Measurements from ENCODE around the gene HOXA10. TPM values are rescaled to one million over a fixed set of nuclear protein-coding genes. Genes with fewer than 3 reads are reported as not detected.

HOXA10 gene
- total and polyA plus RNA-seq, 2 donors (not counting 1 experiment from before 2014, with no cell fraction given) = 0.17 to 1.00 TPM

DNA sequence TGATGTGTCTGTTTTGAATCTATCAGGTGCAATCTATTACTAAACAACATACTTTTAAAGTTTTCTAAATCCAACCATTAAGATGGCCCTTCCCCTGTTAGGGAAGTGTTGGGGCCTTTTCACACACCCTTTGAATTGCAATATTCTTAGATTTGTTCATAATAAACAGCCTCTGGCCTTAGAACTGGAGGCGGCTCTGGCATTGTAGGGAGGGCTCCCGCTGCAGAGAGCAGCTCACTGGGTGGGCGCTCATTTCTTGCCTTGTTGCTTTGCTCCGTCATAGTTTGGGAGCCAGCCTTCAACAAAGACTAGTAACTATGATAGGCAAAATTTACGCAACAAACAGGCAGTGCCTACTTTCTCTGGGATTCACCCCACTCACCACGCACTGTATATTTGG, 4.2 kb upstream of the HOXA10 start:
- Histone ChIP-seq H3K27me3 (ENCODE audit: control insufficient read depth, insufficient read depth, low read length) (peaks cover 51% of the 10 kb centered on the region), H4K20me1 (ENCODE audit: control insufficient read depth, extremely low read depth, insufficient read depth, low read length) (no peaks in the 10 kb centered on the region), H3K4me3 (replicated peaks in 1 of 4; ENCODE audit: control extremely low read depth in 1 of 4, insufficient read depth in 1 of 4, low read depth in 3 of 4, low read length in 4 of 4) (no peak overlapping the region), H2AFZ (ENCODE audit: low read length) (no peak overlapping the region), H3K36me3 (ENCODE audit: control insufficient read depth, insufficient read depth, low read length) (no peaks in the 10 kb centered on the region), H3K27ac (ENCODE audit: insufficient read depth, low read length) (no peak overlapping the region), H3K9me3 (ENCODE audit: control insufficient read depth, insufficient read depth, low read depth, low read length) (no peaks in the 10 kb centered on the region), H3K4me1 (ENCODE audit: control insufficient read depth, extremely low read depth, insufficient read depth, low read length) (no peaks in the 10 kb centered on the region), H3K79me2 (ENCODE audit: control insufficient read depth, insufficient read depth, low read length) (no peaks in the 10 kb centered on the region), H3K9ac (ENCODE audit: insufficient read depth, low read length) (no peak overlapping the region), H3K4me2 (ENCODE audit: extremely low read depth, insufficient read depth, low read length) (no peak overlapping the region)
- no peak for DNase-seq (ENCODE audit: low read depth in 2 of 2)
- TF ChIP-seq EZH2 (IDR thresholded peaks at IDR 0.05; ENCODE audit: low read length, missing control alignments) = no peak
- TF ChIP-seq, protein P1, sequence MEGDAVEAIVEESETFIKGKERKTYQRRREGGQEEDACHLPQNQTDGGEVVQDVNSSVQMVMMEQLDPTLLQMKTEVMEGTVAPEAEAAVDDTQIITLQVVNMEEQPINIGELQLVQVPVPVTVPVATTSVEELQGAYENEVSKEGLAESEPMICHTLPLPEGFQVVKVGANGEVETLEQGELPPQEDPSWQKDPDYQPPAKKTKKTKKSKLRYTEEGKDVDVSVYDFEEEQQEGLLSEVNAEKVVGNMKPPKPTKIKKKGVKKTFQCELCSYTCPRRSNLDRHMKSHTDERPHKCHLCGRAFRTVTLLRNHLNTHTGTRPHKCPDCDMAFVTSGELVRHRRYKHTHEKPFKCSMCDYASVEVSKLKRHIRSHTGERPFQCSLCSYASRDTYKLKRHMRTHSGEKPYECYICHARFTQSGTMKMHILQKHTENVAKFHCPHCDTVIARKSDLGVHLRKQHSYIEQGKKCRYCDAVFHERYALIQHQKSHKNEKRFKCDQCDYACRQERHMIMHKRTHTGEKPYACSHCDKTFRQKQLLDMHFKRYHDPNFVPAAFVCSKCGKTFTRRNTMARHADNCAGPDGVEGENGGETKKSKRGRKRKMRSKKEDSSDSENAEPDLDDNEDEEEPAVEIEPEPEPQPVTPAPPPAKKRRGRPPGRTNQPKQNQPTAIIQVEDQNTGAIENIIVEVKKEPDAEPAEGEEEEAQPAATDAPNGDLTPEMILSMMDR (conservative IDR thresholded peaks at IDR 0.05 in 1 of 2, IDR thresholded peaks at IDR 0.05 in 1 of 2; ENCODE audit: low read depth in 1 of 2, low read length in 2 of 2) = no peak

DNA sequence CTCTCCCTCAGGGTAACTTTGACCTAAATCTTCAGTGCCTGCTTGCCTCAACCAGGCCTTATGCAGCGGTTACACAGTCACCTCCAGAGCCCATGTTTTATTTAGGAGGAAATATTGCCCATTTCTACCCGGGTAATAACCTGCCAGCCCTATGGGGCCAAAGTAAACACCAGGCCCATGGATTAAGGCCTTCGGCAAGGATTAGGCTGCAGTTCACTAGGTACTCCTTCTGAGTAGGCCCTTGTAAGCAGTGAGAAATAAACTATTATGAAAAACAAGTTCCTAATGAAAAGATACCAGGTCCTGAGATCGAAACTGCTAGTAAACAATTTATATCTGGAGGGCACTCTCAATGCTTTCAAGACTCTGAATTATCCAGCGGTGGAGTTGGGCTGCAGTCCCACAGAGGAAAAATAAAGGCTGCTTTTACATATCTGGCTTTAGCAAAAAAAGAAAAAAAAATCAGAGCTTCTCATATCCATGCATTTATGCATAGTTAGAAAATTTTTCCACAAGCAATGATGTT, 3.7 kb upstream of the HOXA10 start:
- Histone ChIP-seq H3K79me2 (ENCODE audit: control insufficient read depth, insufficient read depth, low read length) (no peaks in the 10 kb centered on the region), H3K4me3 (replicated peaks in 1 of 4; ENCODE audit: control extremely low read depth in 1 of 4, insufficient read depth in 1 of 4, low read depth in 3 of 4, low read length in 4 of 4) (no peak overlapping the region)

DNA sequence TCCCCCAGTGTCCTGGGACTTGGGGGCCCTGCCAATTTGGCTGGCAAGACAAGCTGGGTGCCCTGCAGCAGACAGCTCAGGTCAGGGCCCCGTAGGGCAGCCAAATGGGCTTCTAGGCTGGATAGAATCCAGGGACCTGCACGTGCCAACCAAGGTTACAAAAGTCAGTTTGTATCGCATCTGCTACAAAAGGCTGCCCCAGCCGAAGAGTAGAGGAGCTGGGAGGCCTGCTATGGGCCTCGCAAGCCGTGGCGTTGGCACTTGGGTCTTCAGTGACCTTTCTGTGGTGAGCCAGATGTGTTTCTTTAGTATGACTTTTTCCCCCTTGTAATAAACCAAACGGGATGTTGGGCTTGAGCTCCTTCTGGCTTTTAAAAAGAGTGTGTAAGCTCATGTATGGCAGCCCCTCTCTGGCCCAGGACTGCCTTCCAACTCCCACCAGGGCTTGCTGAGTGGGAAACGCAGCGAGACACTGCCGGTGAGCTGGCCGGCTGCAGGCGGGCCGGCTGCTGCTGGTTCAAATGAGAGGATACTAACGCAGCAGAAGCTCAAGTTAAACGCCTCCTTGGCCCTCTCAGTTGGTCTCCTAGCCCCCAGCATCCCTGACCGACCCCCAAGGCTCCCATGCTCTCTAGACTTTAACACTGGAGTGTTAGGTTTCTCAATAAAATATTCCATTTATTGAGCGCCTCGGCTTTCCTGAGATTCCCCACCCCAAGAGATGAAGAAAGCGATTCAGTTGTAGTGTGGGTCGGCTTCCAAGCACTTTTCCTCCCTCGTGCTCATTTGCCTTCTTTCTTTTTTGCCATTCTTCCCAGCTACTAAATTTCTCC, 3.1 kb upstream of the HOXA10 start:
- no peaks in the 10 kb centered on the region for H3K79me2 ChIP-seq (ENCODE audit: control insufficient read depth, insufficient read depth, low read length)
- H3K4me1 ChIP-seq (ENCODE audit: control insufficient read depth, extremely low read depth, insufficient read depth, low read length) = no peaks in the 10 kb centered on the region
- no peak overlapping the region for H3K27ac ChIP-seq (ENCODE audit: insufficient read depth, low read length)
- no peaks in the 10 kb centered on the region for H3K9me3 ChIP-seq (ENCODE audit: control insufficient read depth, insufficient read depth, low read depth, low read length)
- no peak overlapping the region for H3K4me3 ChIP-seq (replicated peaks in 1 of 4; ENCODE audit: control extremely low read depth in 1 of 4, insufficient read depth in 1 of 4, low read depth in 3 of 4, low read length in 4 of 4)
- H2AFZ ChIP-seq (ENCODE audit: low read length) = no peak overlapping the region
- no peak overlapping the region for H3K9ac ChIP-seq (ENCODE audit: insufficient read depth, low read length)
- H3K4me2 ChIP-seq (ENCODE audit: extremely low read depth, insufficient read depth, low read length) = no peak overlapping the region
- DNase-seq (ENCODE audit: low read depth in 2 of 2) = no peak
- H3K36me3 ChIP-seq (ENCODE audit: control insufficient read depth, insufficient read depth, low read length) = no peaks in the 10 kb centered on the region
- no peaks in the 10 kb centered on the region for H4K20me1 ChIP-seq (ENCODE audit: control insufficient read depth, extremely low read depth, insufficient read depth, low read length)
- TF ChIP-seq, protein P1 (conservative IDR thresholded peaks at IDR 0.05 in 1 of 2, IDR thresholded peaks at IDR 0.05 in 1 of 2; ENCODE audit: low read depth in 1 of 2, low read length in 2 of 2) = no peak
- TF ChIP-seq EZH2 (IDR thresholded peaks at IDR 0.05; ENCODE audit: low read length, missing control alignments) = no peak
- peaks cover 51% of the 10 kb centered on the region for H3K27me3 ChIP-seq (ENCODE audit: control insufficient read depth, insufficient read depth, low read length)

More for the DNA sequence above, 3.7 kb upstream of the HOXA10 start:
- no peaks in the 10 kb centered on the region for H3K36me3 ChIP-seq (ENCODE audit: control insufficient read depth, insufficient read depth, low read length)
- TF ChIP-seq, protein P1 (conservative IDR thresholded peaks at IDR 0.05 in 1 of 2, IDR thresholded peaks at IDR 0.05 in 1 of 2; ENCODE audit: low read depth in 1 of 2, low read length in 2 of 2) = no peak
- no peak for TF ChIP-seq EZH2 (IDR thresholded peaks at IDR 0.05; ENCODE audit: low read length, missing control alignments)
- H3K9me3 ChIP-seq (ENCODE audit: control insufficient read depth, insufficient read depth, low read depth, low read length) = no peaks in the 10 kb centered on the region
- no peak overlapping the region for H3K27ac ChIP-seq (ENCODE audit: insufficient read depth, low read length)
- DNase-seq (ENCODE audit: low read depth in 2 of 2) = no peak
- no peak overlapping the region for H3K4me2 ChIP-seq (ENCODE audit: extremely low read depth, insufficient read depth, low read length)
- H3K27me3 ChIP-seq (ENCODE audit: control insufficient read depth, insufficient read depth, low read length) = peaks cover 51% of the 10 kb centered on the region
- H4K20me1 ChIP-seq (ENCODE audit: control insufficient read depth, extremely low read depth, insufficient read depth, low read length) = no peaks in the 10 kb centered on the region
- H2AFZ ChIP-seq (ENCODE audit: low read length) = no peak overlapping the region
- no peak overlapping the region for H3K9ac ChIP-seq (ENCODE audit: insufficient read depth, low read length)
- H3K4me1 ChIP-seq (ENCODE audit: control insufficient read depth, extremely low read depth, insufficient read depth, low read length) = no peaks in the 10 kb centered on the region
